EH (cell line): ENCODE data around the gene HDAC5.
A peak's percentile ranks its signal among the peaks of the same experiment; 100 is the strongest.

Experiments used
- DNase-seq: peaks from one replicate; pipeline ENCODE4 v3.0.0-alpha.2; 2015; ENCODE audit warnings: low read depth

Gene HDAC5

DNA sequence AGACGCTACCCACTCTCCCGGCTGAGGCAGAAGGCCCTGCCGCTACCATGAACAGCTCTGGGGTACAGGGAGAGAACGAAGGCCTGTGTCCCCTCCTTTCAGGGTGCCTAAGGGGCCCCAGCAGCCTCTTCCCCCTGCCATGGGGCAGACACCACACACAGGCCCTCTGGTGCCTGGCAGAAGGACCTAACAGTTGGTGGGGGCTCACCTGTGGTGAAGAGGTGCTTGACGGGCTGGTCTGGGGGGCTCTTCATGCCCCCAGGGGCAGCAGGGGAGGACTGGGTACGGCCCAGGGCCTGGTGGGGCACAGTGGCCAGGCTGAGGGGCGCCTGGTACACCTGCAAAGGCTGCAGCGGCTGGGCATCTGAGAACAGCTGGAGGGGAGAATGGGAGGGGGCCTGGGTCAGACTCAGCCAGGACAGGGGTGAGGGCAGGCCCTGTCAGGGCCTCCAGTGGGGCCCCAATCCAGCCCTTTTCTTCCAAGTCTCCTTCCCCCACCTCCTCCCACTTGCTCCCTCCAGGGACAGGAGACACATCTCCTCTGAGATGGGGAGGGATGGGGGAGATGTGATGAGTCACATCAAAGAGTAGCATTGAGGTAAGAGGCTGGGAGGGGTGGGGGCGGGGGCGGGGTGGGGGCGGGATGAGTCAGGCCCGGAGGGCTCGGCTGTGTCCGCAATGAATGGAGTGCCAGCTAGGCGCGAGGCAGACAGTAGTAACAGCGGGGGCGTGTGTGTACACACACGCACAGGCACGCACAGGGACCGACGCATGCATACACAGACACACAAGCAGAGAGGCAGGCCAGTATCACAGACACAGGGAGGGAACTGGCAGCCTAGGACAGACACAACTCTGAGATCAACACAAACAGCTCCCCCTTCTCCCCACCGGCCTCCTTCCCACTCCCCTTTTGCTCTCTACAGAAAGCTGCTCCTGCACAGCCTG is 36.8 kb downstream of the HDAC5 start:
- peak; percentile 94 for DNase-seq

DNA sequence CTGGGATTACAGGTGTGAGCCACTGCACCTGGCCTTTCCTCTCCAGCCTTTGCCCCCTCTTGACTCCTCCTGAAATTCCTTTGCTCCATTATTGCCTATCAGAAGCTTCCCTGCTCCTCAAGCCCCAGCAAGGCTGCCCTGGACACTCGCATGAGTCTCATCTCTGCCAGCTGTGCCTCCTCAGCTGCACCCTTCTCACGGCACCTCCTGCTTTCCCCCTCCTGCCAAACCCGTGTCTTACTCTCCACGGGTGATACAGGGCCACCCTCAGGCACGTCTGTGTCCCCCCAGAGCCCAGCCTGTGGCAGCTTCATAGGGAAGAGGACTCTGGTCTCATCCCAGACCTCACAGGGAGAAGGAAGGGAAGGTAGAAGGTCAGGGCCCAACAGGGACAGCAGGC is 37.5 kb downstream of the HDAC5 start:
- DNase-seq: no peak

DNA sequence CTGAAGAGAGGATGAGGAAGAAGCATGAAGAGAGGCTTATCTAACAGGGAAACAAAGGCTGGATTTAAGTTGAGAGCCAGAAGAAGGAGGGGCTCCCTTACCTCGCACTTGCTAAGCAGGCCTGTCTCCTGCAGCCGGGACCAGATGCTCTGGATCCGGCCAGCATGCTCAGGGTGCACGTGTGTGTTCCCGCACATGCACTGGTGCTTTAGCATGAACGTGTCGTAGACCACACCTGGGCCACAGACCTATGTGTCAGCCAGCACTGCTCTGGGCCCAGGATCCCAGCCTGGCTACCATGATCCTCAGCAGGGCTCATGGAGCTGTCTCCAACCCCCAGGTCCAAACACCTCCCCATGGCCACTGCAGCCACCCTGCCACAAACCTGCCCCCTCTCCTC is 38.5 kb downstream of the HDAC5 start:
- no peak for DNase-seq

DNA sequence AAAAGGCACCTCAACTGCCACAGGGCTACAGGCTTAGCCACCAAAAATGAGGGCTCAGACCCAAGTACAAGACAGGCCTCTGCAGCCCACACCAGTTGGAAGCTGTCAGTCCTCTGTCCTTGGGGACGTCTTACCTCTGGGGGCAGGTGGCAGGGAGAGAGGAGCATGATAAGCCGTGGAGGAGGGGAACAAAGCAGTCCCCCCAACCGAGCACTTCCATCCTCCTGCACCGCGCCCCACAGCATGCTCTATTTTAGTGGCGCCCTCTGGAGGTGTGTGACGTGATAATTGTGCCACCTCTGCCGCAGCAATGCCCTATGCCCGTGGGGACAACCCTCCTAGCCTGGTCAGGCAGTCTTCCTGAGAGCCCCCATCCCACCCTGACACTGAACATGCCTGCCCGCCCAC is 39.3 kb downstream of the HDAC5 start:
- DNase-seq: peak; percentile 38

GRCh38 chr17:44083250-44083849 is 40.1 kb downstream of the HDAC5 start:
- DNase-seq: no peak

DNA sequence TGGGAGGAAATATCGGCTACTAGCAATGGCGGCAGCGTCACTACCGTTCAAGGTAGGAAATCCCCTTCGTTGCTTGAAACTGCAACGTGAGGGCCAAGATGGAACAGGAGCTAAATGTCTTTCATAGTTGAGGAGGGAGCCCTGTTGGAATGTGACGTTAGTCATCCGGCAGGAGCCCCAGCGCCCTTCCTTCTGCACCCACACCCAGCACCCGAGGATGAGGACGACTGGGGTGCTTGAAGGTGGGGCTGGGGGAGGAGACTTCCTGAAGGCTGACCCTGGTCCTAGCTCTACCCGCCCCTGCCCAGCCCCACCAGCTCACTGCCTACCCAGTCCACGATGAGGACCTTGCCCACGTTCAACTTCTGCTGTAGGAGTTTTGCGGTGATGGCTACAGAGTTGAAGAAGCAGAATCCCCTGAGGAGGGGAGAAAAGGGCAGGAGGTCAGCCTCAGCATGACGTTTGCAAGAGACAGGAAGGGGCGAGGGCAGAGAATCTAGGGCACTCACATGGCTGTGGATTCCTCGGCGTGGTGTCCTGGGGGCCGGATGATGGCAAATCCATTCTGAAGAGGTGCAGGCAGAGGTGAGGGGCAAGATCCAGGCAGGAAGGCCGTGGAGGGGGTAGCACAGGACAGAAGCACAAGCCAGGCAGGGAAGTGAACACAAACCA is 41.0 kb downstream of the HDAC5 start:
- no peak for DNase-seq

DNA sequence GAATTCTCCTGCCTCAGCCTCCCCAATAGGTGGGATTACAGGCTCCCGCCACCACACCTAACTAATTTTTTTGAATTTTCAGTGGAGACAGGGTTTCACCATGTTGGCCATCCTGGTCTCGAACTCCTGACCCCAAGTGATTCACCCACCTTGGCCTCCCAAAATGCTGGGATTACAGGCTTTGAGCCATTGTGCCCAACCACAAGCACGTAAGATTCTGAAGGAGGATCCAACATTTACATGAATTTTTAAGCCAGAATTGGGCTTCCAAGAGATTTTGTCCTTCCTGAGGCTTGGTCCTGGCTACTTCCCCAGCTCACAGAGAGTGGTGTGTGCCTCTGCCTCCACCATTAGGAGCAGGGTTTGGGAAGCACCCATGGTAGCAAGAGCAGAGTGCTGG is 41.8 kb downstream of the HDAC5 start:
- peak; percentile 42 for DNase-seq

DNA sequence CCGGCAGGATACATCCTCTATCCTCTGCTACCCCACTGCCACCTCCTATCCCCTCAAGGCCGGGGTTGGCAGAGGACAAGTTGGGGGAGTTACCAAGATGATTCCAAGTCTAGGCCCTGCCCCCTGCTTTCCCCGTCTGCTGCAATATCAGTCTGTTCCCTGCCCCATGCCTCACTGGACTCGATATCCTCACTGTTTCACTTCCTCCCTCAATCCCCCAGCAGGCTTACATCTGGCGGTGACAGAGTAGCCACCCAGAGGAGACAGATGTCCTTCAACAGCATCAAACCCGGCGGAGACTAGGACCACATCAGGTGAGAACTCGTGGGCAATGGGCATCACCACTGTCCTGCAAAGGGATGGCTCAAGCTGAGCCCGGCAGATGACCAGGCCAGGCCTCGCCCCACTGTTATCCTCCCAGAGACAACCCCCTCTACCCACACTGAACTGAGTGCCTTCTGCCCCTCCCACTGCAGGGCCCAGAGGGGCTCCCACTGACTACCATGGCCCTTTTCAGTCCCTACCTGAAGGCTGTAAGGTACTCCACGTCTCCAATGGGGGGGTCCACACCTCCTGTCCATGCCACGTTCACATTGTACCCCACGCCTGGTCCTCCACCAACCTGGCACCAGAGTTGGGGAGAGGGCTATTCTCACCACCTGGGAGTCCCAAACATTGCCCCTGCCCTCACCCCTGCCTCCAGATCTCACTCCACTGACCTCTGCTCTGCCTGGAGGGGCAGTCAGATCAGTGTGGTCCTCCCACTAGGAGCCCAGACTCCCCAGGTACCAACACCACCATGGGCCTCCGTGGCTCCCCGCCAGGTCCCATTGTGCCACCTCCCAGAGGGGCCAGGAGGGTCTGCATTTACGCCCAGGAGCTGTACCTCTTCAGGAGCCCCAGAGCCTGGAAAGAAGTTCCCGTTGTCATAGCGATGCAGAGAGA is 43.3 kb downstream of the HDAC5 start:
- DNase-seq: no peak

DNA sequence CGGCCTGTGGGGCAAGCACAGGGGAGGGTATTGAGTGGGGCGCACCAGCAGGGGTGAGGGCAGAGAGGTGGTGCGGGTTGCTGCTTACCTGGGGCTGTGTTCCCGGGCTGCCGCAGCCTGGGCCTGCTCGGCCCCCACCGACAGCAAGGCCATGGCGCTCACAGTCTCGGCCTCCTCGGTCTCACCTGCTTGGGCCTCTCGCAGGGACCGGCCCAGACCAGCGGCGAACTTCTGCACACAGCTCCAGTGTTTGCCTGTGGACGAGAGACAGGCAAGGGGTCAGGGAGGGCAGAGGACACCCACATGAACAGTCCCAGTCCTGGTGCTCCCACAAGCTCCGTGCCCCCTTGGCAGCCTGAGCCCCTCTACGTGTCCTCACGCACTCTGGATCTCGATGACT is 45.0 kb downstream of the HDAC5 start:
- no peak for DNase-seq

- no peak for DNase-seq
Measured at GRCh38 chr17:44077595-44077909, 45.9 kb downstream of the HDAC5 start.

DNA sequence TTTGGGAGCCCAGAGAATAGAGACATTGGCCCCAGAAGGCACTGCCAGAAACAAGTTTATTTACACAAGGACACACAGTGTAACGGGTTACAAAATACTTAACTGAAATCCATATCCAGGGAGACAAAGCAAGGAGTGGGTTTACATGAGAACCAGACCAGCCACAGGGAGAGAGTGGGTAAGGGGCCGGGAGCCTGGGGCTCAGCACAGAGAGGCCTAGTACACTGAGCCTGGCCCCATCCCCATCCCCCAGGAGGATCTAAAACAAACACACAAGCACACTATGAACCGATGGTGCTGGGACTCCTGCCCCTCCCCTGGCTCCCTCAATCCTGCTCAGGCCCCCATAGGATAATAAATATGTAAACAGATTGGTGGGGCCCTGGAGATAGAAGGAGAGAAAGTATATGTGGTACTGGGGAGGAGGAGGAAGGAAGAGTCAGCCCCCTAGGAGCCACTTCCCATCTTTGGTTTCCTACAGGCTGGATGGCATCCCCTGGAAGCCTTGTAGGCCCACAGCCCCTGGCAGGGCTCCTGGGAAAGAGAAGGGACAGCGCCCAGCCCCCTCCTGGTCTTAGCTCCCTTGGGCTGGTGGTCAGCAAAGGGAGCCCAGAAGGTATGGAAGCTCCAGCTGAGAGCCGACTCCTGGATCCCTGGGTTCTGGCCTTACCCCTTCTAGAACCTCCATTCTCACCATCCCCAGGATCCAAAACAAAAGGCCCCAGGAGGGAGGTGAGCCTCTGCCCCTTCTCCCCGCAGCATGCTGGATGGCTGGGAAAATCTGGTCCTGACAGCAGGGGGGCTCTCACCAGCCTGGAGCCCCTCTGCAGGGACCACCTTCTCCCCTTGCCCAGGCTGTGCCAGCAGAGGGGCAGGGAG is 46.5 kb downstream of the HDAC5 start:
- no peak for DNase-seq

- DNase-seq: no peak
Measured at GRCh38 chr17:44075598-44076293, 47.7 kb downstream of the HDAC5 start.

- no peak for DNase-seq
Measured at GRCh38 chr17:44074911-44075285, 48.5 kb downstream of the HDAC5 start.

DNA sequence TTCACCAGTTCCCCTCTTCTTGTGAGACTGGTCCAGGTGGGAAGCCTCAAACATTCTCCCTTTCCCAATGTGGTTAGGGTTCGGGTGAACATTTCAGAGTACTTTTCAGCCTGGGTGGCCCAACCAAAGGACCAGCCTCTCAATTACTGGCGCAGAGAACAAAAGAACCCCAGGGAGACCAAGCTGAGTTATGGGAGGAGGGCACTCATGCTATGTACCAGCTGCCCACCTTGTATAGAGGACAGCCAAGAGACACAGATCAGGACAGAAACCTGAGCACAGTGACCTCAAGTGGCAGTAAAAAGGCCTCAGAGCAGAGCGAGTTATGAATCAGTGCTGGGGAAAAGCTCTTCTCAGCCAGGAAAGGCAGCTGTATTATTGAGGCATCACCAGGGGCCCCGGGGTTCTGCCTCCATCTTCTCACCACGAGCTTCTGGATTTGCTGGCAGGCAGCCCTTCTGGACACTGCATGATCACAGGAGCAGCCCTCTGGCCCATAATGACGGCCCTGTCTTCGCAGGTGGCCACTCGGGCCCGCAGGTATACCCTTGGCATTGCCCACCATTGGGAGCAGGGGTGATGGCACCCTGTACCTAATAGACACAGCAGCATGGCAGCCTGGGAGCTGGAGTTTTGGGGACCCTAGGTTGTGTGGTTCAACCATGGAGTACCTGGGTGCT is 49.1 kb downstream of the HDAC5 start:
- DNase-seq: no peak

DNA sequence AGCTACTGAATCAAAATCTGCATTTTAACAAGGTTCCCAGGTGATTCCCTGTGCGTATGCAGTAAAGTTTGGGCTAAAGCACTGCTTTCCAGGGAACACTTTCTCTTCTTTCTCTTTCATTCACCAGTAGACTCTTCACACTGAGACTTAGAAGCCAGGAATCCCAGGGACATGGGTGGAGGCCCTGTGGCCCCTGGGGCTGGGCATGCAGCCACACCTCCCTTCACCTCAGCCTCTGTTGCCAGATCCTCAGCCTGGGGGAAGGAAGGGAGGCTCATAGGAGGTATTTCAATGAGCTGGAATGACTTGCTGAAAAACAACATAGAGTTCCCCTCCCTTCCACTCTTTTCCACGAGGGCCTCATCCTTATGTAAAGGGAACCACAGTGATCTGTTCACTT is 51.7 kb downstream of the HDAC5 start:
- peak; percentile 31 for DNase-seq

GRCh38 chr17:44071198-44071520 is 52.3 kb downstream of the HDAC5 start:
- DNase-seq: no peak

DNA sequence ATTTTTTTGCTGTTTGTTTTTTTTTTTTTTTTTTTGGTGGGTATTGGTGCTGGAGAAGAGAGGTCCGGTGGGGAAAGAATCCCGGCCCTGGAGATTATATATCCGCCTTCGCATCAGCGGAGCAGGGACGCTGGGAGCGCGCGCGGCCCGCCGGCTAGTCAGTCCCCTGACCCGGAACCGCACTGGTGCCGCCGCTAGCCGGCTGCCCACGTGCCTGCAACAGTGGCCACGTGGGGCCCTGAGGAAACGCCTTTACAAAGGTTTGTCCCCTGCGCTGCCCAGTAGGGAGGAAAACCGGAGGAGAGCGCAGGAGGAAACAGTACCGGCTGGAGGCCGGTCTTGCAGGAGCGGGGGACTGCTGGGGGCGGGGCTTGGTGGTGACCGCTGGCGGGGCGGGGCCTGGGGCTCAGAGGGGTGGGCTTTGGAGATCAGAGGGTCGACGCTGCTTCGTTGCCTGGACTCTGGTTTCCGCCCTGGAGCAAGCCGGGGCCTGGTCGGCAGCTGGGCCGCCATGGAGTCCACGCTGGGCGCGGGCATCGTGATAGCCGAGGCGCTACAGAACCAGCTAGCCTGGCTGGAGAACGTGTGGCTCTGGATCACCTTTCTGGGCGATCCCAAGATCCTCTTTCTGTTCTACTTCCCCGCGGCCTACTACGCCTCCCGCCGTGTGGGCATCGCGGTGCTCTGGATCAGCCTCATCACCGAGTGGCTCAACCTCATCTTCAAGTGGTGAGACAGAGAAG is 52.8 kb downstream of the HDAC5 start, which contains the start of gene G6PC3:
Gene G6PC3 (plus strand): TSS at position 281 of the 743 bp plus-strand sequence. CDS start 231 bp downstream, at position 512.
- DNase-seq: peak; percentile 98

DNA sequence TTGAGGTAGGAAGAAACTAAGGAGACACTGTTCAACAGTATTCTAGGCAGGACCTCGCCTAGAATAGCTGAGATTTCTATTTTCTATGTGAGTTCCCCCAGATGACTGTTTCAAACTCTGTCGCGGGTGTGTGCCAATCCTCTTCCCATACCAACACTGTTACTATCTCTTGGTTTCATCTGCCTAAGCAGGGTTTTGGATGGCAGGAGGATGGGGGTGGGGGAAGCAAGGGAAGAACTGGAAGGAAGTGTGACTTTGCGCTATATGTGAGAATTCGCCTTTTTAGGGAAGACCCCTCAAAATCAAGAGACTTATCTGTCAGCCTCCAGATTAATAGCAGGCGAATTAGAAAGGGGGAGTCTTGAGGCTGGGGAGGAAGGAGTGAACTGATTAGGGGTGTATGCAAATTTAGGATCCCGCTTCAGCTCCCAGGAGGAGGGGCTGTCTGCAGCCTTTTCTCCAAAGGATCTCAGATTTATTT is 53.4 kb downstream of the HDAC5 start:
- peak; percentile 59 for DNase-seq

DNA sequence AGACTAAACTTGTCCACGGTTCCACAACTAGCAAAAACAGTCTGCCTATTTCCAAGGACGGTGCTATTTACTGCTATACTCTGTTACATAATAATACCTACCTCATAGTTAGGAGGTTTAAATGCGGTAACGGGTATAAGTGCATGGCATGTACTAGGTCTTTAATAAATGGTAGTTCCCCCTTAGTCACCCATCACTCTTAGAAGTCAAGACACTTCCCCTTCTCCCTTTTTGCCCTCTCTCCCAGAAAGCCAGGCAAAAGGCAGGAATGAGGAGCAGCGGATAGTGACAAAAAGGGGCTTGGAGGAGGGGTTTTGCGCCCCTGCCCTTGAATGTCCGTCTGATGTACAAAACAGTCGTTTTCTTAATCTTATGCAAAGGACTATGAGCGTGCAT is 55.9 kb downstream of the HDAC5 start:
- DNase-seq: no peak
